GM20000 (cell line): Measurements from ENCODE around the gene RPUSD1.

ENCODE experiments used
- DNase-seq: peaks from one replicate; pipeline ENCODE4 v3.0.0; 2012; ENCODE audit warnings: low spot score
- CTCF ChIP-seq: IDR thresholded peaks from 2 replicates; pipeline ENCODE4 v1.5.1; 2012; ENCODE audit warnings: mild to moderate bottlenecking, control low read depth; ENCODE audit errors: extremely low read depth, missing control alignments

The RPUSD1 gene

GRCh38 chr16:830871-831570 is 42.8 kb upstream of the RPUSD1 start:
- DNase-seq, result no peak
- TF ChIP-seq CTCF, result no peak

- no peak for DNase-seq
- TF ChIP-seq CTCF, result no peak
Observed at GRCh38 chr16:830107-830870, 42.1 kb upstream of the RPUSD1 start.

GRCh38 chr16:828891-829290 is 40.7 kb upstream of the RPUSD1 start:
- no peak for TF ChIP-seq CTCF
- no peak for DNase-seq

GRCh38 chr16:827513-827912 is 39.3 kb upstream of the RPUSD1 start:
- no peak for TF ChIP-seq CTCF
- DNase-seq, result no peak

- DNase-seq, result no peak
- TF ChIP-seq CTCF, result no peak
Observed at GRCh38 chr16:825341-826061, 37.3 kb upstream of the RPUSD1 start.

- no peak for TF ChIP-seq CTCF
- DNase-seq, result no peak
Observed at GRCh38 chr16:824601-825000, 36.4 kb upstream of the RPUSD1 start.

- no peak for DNase-seq
- TF ChIP-seq CTCF, result no peak
Observed at GRCh38 chr16:824194-824593, 36.0 kb upstream of the RPUSD1 start.
